B cell (primary cell): ENCODE data around the gene STARD9.

Experiments used
- EZH2 ChIP-seq: IDR thresholded peaks from 2 replicates; pipeline ENCODE4 v1.6.1; 2012; ENCODE audit warnings: borderline replicate concordance, low read depth, mild to moderate bottlenecking, moderate library complexity, low read length; ENCODE audit not compliant: insufficient read depth, poor library complexity, severe bottlenecking
- TF ChIP-seq, protein P1 (sequence below): fragments of 200-600 bp; IDR thresholded peaks from one replicate; pipeline ENCODE4 v1.8.0; 2022; ENCODE audit warnings: antibody characterized with exemption, mild to moderate bottlenecking

DNA sequence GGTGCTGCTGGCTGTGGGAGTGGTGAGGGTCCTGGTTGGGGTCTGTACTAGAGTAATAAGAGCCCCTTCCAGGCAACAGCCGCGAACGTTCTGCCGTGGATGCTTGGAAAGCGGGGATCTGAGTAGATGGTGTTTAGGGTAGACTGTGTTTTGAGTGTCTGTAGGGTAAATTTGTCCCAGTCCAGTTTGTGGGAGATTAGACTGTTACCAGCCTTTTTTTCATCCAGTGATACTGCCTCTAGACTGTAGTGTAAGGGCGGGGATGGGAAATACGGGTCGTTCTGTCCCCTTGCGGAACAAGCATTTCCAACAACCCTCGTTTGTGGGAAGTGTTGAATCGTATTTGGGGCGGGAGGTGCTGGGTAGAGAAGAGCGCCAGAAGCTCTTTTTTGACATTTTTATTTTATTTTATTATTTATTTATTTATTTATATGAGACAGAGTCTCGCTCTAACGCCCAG is 26.3 kb upstream of the STARD9 start:
- TF ChIP-seq, protein P1, sequence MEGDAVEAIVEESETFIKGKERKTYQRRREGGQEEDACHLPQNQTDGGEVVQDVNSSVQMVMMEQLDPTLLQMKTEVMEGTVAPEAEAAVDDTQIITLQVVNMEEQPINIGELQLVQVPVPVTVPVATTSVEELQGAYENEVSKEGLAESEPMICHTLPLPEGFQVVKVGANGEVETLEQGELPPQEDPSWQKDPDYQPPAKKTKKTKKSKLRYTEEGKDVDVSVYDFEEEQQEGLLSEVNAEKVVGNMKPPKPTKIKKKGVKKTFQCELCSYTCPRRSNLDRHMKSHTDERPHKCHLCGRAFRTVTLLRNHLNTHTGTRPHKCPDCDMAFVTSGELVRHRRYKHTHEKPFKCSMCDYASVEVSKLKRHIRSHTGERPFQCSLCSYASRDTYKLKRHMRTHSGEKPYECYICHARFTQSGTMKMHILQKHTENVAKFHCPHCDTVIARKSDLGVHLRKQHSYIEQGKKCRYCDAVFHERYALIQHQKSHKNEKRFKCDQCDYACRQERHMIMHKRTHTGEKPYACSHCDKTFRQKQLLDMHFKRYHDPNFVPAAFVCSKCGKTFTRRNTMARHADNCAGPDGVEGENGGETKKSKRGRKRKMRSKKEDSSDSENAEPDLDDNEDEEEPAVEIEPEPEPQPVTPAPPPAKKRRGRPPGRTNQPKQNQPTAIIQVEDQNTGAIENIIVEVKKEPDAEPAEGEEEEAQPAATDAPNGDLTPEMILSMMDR: no peak
- TF ChIP-seq EZH2: no peak
